Heart right ventricle (tissue), 16 donors: ENCODE measurements around the gene C1orf56. TPM values are rescaled to one million over a fixed set of nuclear protein-coding genes. Genes with fewer than 3 reads are reported as not detected.
A peak's percentile ranks its signal among the peaks of the same experiment; 100 is the strongest.

Experiments used
- ATAC-seq, 8 donors: fragments of 200-7000 bp; cut with Tn5 transposase; one replicate each; pipeline ENCODE4 v1.9.1; 2020; ENCODE audit warnings: mild to moderate bottlenecking in 8 of 8, moderate library complexity in 8 of 8, moderate number of reproducible peaks in 1 of 8
- DNase-seq, 2 donors: peaks; one replicate each; pipeline ENCODE4 v3.0.0-alpha.2; 2020
- H3K27ac ChIP-seq, 10 donors: fragments of 200-600 bp; sonication (generic) in 2 of 10; one replicate each; pipeline versions ENCODE4 v1.5.0 to v1.8.0; 2020 to 2022; ENCODE audit warnings: mild to moderate bottlenecking in 3 of 10
- H3K27me3 ChIP-seq, 7 donors: fragments of 200-600 bp; one replicate each; pipeline ENCODE4 v1.8.0; 2021 to 2022; ENCODE audit warnings: mild to moderate bottlenecking in 2 of 7
- H3K36me3 ChIP-seq, 9 donors: fragments of 200-600 bp; sonication (generic) in 1 of 9; one replicate each; pipeline versions ENCODE4 v1.5.0 to v1.8.0; 2020 to 2022; ENCODE audit warnings: mild to moderate bottlenecking in 2 of 9
- H3K4me1 ChIP-seq, 9 donors: fragments of 200-600 bp; sonication (generic) in 1 of 9; one replicate each; pipeline versions ENCODE4 v1.5.0 to v1.8.0; 2020 to 2022; ENCODE audit warnings: mild to moderate bottlenecking in 4 of 9
- H3K4me3 ChIP-seq, 10 donors: fragments of 200-600 bp; sonication (generic) in 2 of 10; one replicate each; pipeline versions ENCODE4 v1.5.0 to v1.8.0; 2020 to 2022; ENCODE audit warnings: mild to moderate bottlenecking in 7 of 10, moderate library complexity in 2 of 10
- H3K9me3 ChIP-seq, 11 donors: fragments of 200-600 bp in 10 of 11; sonication (generic) in 2 of 11; one replicate each; pipeline versions ENCODE4 v1.5.0 to v1.8.0; 2013 to 2022; ENCODE audit warnings: mild to moderate bottlenecking in 2 of 11, control low read depth in 1 of 11, moderate library complexity in 1 of 11
- CTCF ChIP-seq, 9 donors: fragments of 200-600 bp; sonication (generic) in 2 of 9; IDR thresholded peaks; one replicate each; pipeline versions ENCODE4 v1.5.0 to v1.8.0; 2021 to 2022; ENCODE audit warnings: antibody characterized with exemption in 9 of 9, mild to moderate bottlenecking in 5 of 9, moderate library complexity in 1 of 9
- WGBS, 2 donors: extraction: QIAGEN DNeasy Blood & Tissue Kit; methylation state at CpG; one replicate each; pipeline ENCODE4 v1.1.7; 2013; ENCODE audit warnings: inconsistent platforms in 1 of 2; 5-methylcytosine and 5-hydroxymethylcytosine counted together
- intact Hi-C, 10 donors: fragments of 100-400 bp; cut with DNase I; formaldehyde crosslinking; loops; one replicate each; pipeline versions ENCODE4 v1.11.1 to v1.14.2; 2022
- polyA plus RNA-seq, 2 donors: library from polyadenylated mRNA; stranded (reverse); fragments of 200-250 nt; gene quantifications; one replicate each; pipeline ENCODE4 v1.2.3, GENCODE V29; 2013
- total RNA-seq, 10 donors: library from RNA; stranded (reverse); fragmentation: NEBNext Ultra II Directional in 3 of 10; extraction: Animal tissue kit (Norgen Biotek cat#: 25700) in 3 of 10; gene quantifications; one replicate each; pipeline versions ENCODE4 v1.2.1 to v1.2.4, GENCODE V29; 2021 to 2023
- donor health status: Arrhythmogenic right ventricular cardiomyopathy.
- donor health status: ischemic (EF 13 %, LVEDD 7.1; RV severe dilation, severe dysfunction).
- donor health status: healthy with polysubstance abuse.
- donor health status: DM: no; HTN: yes; CAD: no.
- donor health status: DM: no; HTN: no; CAD: no.
- donor health status: ischemic (EF 25% LVEDD 6.9; RV normal size, moderate dysfunction).
- donor health status: ischemic (EF 25% LVEDD 5.7; RV mildly dilated, moderate dysfunction).
- donor health status: healthy.
- donor health status: DM: yes; HTN: yes; CAD: no.
- donor health status: Ischemic cardiomyopathy.
- donor health status: ischemic (EF 35%, LVEDD 5.7; RV mildly dilated, moderate dysfunction).
- donor health status: nonischemic (EF 11% LVEDD 7.7; RV severe dilation, severe dysfunction).
- donor health status: DM: yes; HTN: yes; CAD: no.
- donor health status: PGD.
- donor health status: ischemic (EF 29% LVEDD 5.4; RV normal size, mild dysfunction).
- donor health status: nonischemic (EF 23%, LVEDD 6.1; RV moderate dilation, normal function).

Gene C1orf56
- total and polyA plus RNA-seq, 12 donors: 5.2 to 12.6 (median 7.6) TPM

DNA sequence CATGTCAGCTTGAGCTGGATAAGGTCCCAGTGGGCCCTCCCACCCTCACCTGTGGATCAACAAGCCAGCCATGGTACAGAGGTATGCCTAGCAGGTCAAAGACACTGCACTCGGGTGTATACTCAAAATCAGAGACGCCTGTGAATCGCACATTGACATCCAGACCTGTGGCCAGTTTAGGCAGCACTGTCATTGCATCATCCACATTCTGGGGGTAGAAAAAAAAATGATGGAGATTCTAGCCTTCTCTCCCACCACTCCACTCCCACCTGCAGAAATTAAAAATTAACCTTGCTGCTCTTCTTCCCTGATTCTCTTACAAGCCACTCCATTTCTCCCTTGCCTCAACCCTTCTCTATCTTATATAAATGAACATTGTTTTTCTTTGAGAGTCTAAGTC is 47.1 kb upstream of the C1orf56 start:
- no peak overlapping the region for H3K4me3 ChIP-seq
- peaks cover 0 to 64% (median 34%) of the 10 kb centered on the region in 9 donors for H3K36me3 ChIP-seq
- H3K4me1 ChIP-seq: peaks cover 3 to 71% (median 44%) of the 10 kb centered on the region in 9 donors
- ATAC-seq: no peak
- H3K9me3 ChIP-seq: no peaks in the 10 kb centered on the region
- WGBS, 2 donors: 98 to 99% methylated on average over 3 of the region's 3 CpGs
- intact Hi-C loops: loop anchor here in 1 of 10 donors (10.0 kb wide), 1 partner anchor 54 kb away; the partner anchor contains the start of gene CDC42SE1
- DNase-seq: no peak
- TF ChIP-seq CTCF (IDR thresholded peaks at IDR 0.05): no peak
- H3K27ac ChIP-seq: peak overlapping the region in 1 of 10 donors; percentile 92
- H3K27me3 ChIP-seq: no peaks in the 10 kb centered on the region

- H3K27me3 ChIP-seq: no peaks in the 10 kb centered on the region
- no peak for TF ChIP-seq CTCF (IDR thresholded peaks at IDR 0.05)
- WGBS, 2 donors: 64 to 69% methylated on average over 4 of the region's 4 CpGs
- H3K4me1 ChIP-seq: peaks cover 0 to 72% (median 41%) of the 10 kb centered on the region in 9 donors
- H3K36me3 ChIP-seq: peaks cover 0 to 61% (median 31%) of the 10 kb centered on the region in 9 donors
- H3K9me3 ChIP-seq: no peaks in the 10 kb centered on the region
- intact Hi-C loops: loop anchor here in 1 of 10 donors (10.0 kb wide), 1 partner anchor 53 kb away; the partner anchor contains the start of gene CDC42SE1
- H3K4me3 ChIP-seq: no peak overlapping the region
- DNase-seq (no peak), ATAC-seq (no peak)
- peak overlapping the region in 1 of 10 donors; percentile 92 for H3K27ac ChIP-seq
Observed at GRCh38 chr1:151001602-151002001, 45.9 kb upstream of the C1orf56 start.

DNA sequence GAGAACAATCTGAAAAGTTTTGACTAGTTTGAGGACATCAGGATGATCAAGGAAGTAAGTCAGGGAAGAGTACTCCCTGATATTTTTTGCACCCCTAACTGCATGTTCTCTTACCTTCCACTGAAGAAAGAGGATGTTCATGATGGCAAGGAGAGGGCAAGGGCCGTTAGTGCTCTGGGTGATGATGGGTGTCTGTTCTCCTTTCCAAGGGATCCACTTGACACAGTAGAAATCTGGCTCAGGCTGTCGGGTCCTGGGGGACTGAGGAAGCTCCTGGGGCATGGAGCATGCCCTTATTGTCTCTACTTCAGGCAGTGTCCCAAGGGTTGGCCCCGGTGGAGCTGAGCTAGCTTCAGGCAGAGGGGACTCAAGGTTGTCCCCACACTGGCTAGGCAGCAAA is 45.5 kb upstream of the C1orf56 start:
- no peak for TF ChIP-seq CTCF (IDR thresholded peaks at IDR 0.05)
- Histone ChIP-seq H3K27ac (peak overlapping the region in 4 of 10 donors; percentile 62 to 96 (median 80)), H3K27me3 (no peaks in the 10 kb centered on the region), H3K36me3 (peaks cover 0 to 56% (median 27%) of the 10 kb centered on the region in 9 donors), H3K4me1 (peaks cover 0 to 76% (median 44%) of the 10 kb centered on the region in 9 donors), H3K9me3 (no peaks in the 10 kb centered on the region), H3K4me3 (peak overlapping the region in 1 of 10 donors; percentile 12)
- 68 to 79% methylated on average over 3 of the region's 3 CpGs for WGBS, 2 donors
- intact Hi-C loops: loop anchor here in 1 of 10 donors (10.0 kb wide), 1 partner anchor 53 kb away; the partner anchor contains the start of gene CDC42SE1
- ATAC-seq (no peak), DNase-seq (no peak)

- no peaks in the 10 kb centered on the region for H3K9me3 ChIP-seq
- H3K36me3 ChIP-seq: peaks cover 0 to 51% (median 21%) of the 10 kb centered on the region in 9 donors
- H3K4me1 ChIP-seq: peaks cover 0 to 82% (median 49%) of the 10 kb centered on the region in 9 donors
- peak overlapping the region in 2 of 10 donors; percentile 59 to 61 for H3K4me3 ChIP-seq
- DNase-seq (no peak), ATAC-seq (no peak)
- intact Hi-C loops: loop anchor here in 1 of 10 donors (10.0 kb wide), 1 partner anchor 52 kb away; the partner anchor contains the start of gene CDC42SE1
- no peak for TF ChIP-seq CTCF (IDR thresholded peaks at IDR 0.05)
- 60 to 63% methylated on average over 2 of the region's 2 CpGs for WGBS, 2 donors
- peak overlapping the region in 7 of 10 donors; percentile 44 to 96 (median 62) for H3K27ac ChIP-seq
- H3K27me3 ChIP-seq: no peaks in the 10 kb centered on the region
Observed at GRCh38 chr1:151002611-151003010, 44.9 kb upstream of the C1orf56 start.
